ENCODE data around the gene RASGRP4.

DNA sequence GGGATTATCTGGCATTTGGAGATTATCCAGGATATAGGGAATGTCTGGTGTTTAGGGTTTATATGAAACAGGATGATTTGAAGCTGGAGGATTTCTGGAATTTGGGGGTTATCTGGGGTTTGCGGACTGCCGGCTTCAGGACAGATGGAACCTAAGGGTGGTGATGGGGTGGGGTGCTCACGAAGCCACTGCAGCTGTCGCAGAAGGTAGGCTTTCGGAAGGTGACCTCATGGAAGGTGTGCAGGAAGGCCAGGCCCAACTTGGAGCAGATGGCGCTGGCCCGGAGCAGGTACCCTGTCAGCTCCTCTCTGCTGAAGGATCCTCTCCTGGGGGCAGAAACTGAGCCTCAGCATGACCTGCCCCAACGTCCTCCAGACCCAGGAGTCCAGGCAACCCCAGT lies 13.5 kb downstream of the RASGRP4 start:
- TF ChIP-seq, protein P1, sequence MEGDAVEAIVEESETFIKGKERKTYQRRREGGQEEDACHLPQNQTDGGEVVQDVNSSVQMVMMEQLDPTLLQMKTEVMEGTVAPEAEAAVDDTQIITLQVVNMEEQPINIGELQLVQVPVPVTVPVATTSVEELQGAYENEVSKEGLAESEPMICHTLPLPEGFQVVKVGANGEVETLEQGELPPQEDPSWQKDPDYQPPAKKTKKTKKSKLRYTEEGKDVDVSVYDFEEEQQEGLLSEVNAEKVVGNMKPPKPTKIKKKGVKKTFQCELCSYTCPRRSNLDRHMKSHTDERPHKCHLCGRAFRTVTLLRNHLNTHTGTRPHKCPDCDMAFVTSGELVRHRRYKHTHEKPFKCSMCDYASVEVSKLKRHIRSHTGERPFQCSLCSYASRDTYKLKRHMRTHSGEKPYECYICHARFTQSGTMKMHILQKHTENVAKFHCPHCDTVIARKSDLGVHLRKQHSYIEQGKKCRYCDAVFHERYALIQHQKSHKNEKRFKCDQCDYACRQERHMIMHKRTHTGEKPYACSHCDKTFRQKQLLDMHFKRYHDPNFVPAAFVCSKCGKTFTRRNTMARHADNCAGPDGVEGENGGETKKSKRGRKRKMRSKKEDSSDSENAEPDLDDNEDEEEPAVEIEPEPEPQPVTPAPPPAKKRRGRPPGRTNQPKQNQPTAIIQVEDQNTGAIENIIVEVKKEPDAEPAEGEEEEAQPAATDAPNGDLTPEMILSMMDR (conservative IDR thresholded peaks at IDR 0.05 in 1 of 2, IDR thresholded peaks at IDR 0.05 in 1 of 2; ENCODE audit: low read depth in 1 of 2, low read length in 2 of 2) = no peak
- no peak for TF ChIP-seq EZH2 (IDR thresholded peaks at IDR 0.05; ENCODE audit: low read length, missing control alignments)
